ENCODE results near the gene AOPEP.
"Not testable (repeated sequence)": the region's sequence is repeated elsewhere in the genome, so short reads cannot be mapped to it uniquely, and the experiment has no call there.

The AOPEP gene

GRCh38 chr9:95003689-95004410 is 277.4 kb downstream of the AOPEP start:
- DNase-seq = peak; percentile 74

- peak; percentile 88 for DNase-seq
Measured at GRCh38 chr9:95004411-95005277, 278.1 kb downstream of the AOPEP start.

GRCh38 chr9:95005278-95006143 is 279.0 kb downstream of the AOPEP start:
- DNase-seq = peak; percentile 72

- DNase-seq = no peak
Measured at GRCh38 chr9:95007226-95007869, 280.8 kb downstream of the AOPEP start.

GRCh38 chr9:95008151-95008771 is 281.8 kb downstream of the AOPEP start:
- no peak for DNase-seq

- no peak for DNase-seq
Measured at GRCh38 chr9:95009459-95009858, 283.0 kb downstream of the AOPEP start.

- no peak for DNase-seq
Measured at GRCh38 chr9:95010431-95010838, 283.9 kb downstream of the AOPEP start.

- no peak for DNase-seq
Measured at GRCh38 chr9:95012035-95012708, 285.7 kb downstream of the AOPEP start.

- DNase-seq = no peak
Measured at GRCh38 chr9:95012902-95013301, 286.4 kb downstream of the AOPEP start.

GRCh38 chr9:95014917-95015316 is 288.4 kb downstream of the AOPEP start:
- no peak for DNase-seq

GRCh38 chr9:95015569-95015968 is 289.1 kb downstream of the AOPEP start:
- no peak for DNase-seq

- no peak for DNase-seq
Measured at GRCh38 chr9:95017062-95017461, 290.6 kb downstream of the AOPEP start.

GRCh38 chr9:95017661-95018060 is 291.2 kb downstream of the AOPEP start:
- DNase-seq = no peak

- DNase-seq = no peak
Measured at GRCh38 chr9:95018099-95018936, 291.8 kb downstream of the AOPEP start.

- not testable (repeated sequence) for DNase-seq
Measured at GRCh38 chr9:95020644-95021043, 294.1 kb downstream of the AOPEP start.

GRCh38 chr9:95021166-95021886 is 294.8 kb downstream of the AOPEP start:
- no peak for DNase-seq

- no peak for DNase-seq
Measured at GRCh38 chr9:95022657-95023056, 296.2 kb downstream of the AOPEP start.

GRCh38 chr9:95023217-95024003 is 296.9 kb downstream of the AOPEP start:
- no peak for DNase-seq

- peak; percentile 18 for DNase-seq
Measured at GRCh38 chr9:95024097-95024671, 297.7 kb downstream of the AOPEP start.
